ENCODE measurements around the gene CNN1. TPM values are rescaled to one million over a fixed set of nuclear protein-coding genes. Genes with fewer than 3 reads are reported as not detected.
"Not testable (repeated sequence)": the region's sequence is repeated elsewhere in the genome, so short reads cannot be mapped to it uniquely, and the experiment has no call there.

Gene CNN1
- total and polyA plus RNA-seq, 9 of the 15 experiments (the other 6 are each of a cell fraction or from before 2014, with no cell fraction given), result 0.23 to 10.6 (median 5.2) TPM

GRCh38 chr19:11599704-11600103 lies 61.1 kb downstream of the CNN1 start:
- DNase-seq (ENCODE audit: extremely low read depth in 1 of 4, low spot score in 3 of 4); H4K20me1 ChIP-seq (replicated peaks; ENCODE audit: control insufficient read depth, insufficient read depth, low read length); H3K27me3 ChIP-seq (ENCODE audit: control insufficient read depth in 2 of 2, insufficient read depth in 2 of 2, low read length in 2 of 2); H3K4me3 ChIP-seq; H3K4me2 ChIP-seq (ENCODE audit: insufficient read depth, low read length); in situ Hi-C loops (cut with MboI); CTCF ChIA-PET (ENCODE audit: low intra/inter-chr PET ratio); ATAC-seq; H3K27ac ChIP-seq (ENCODE audit: extremely low read depth, low read depth, low read length); intact Hi-C loops (cut with micrococcal nuclease); FAIRE-seq; H2AFZ ChIP-seq (ENCODE audit: low read depth, low read length); BruUV-seq (replicated peaks); H3K9me1 ChIP-seq (ENCODE audit: control insufficient read depth, insufficient read depth, low read length): not testable (repeated sequence)
- Histone ChIP-seq H3K9me3 (replicated peaks; ENCODE audit: control insufficient read depth, insufficient read depth, low read depth, low read length) (peaks cover 13% of the 10 kb centered on the region), H3K79me2 (ENCODE audit: control insufficient read depth, insufficient read depth, low read length) (peaks cover 70% of the 10 kb centered on the region), H3K9ac (ENCODE audit: insufficient read depth in 1 of 2, low read depth in 2 of 2, low read length in 2 of 2) (0 out of 4 replicates have a peak overlapping the region, but pooled peaks of 1 of the 2 experiments have one; percentile 2), H3K36me3 (ENCODE audit: control insufficient read depth, insufficient read depth, low read length) (peaks cover 40% of the 10 kb centered on the region), H3K4me1 (replicated peaks in 1 of 2; ENCODE audit: control insufficient read depth in 2 of 2, insufficient read depth in 2 of 2, low read length in 2 of 2) (peaks cover 7 to 15% of the 10 kb centered on the region in 2 experiments)
- 0 out of 2 replicates have a peak, but pooled peaks have one; percentile 6 for TF ChIP-seq SUPT5H (IDR thresholded peaks at IDR 0.05)
- POLR2A ChIA-PET, result interaction anchor here (1.2 kb wide), 1 partner anchor 36 kb away, joined by 3 read pairs; no protein-coding TSS in a partner anchor
- 92% methylated on average over 8 of the region's 8 CpGs for WGBS (ENCODE audit: insufficient coverage, low coverage, missing lambda C conversion rate)

Small RNA genes lying within 50 kb of the gene (microRNA-seq; reads per million reads assigned to microRNA genes)
- gene MIR7974 (ENCODE audit: borderline microRNAs expressed), result 2.6 reads per million, percentile 32 among the genes with 10 or more reads in this experiment

Small RNA genes lying within 50 kb of the gene (small RNA-seq; reads per million reads assigned to genes)
- gene MIR7974 (155 reads per million, percentile 99 among the genes with 10 or more reads in this experiment), gene RN7SL833P (0.15 reads per million)

Other genes with a start within 250 kb of the CNN1 start
Only the 7 nearest of the 18 such genes appear.
- gene PRKCSH, start 103.2 kb upstream of the CNN1 start, total RNA-seq (2014; rRNA removed), result 99.4 and 135 TPM in 2 replicates
- gene PRKCSH, start 103.2 kb upstream of the CNN1 start, total RNA-seq (2014; rRNA removed; fragmentation: Illumina TruSeq; extraction: Trizol), result 25.6 and 28.4 TPM in 2 replicates
- gene PRKCSH, start 103.2 kb upstream of the CNN1 start, total RNA-seq (2015; rRNA removed; fragmentation: Illumina TruSeq; extraction: Trizol), result 48.1 and 52.1 TPM in 2 replicates
- gene PRKCSH, start 103.2 kb upstream of the CNN1 start, total RNA-seq (2021), result 297 and 303 TPM in 2 replicates
- gene PRKCSH, start 103.2 kb upstream of the CNN1 start, polyA plus RNA-seq (2011; rRNA removed), result 39.1 and 96.2 TPM in 2 replicates
- gene PRKCSH, start 103.2 kb upstream of the CNN1 start, polyA plus RNA-seq (2014; fragmentation: Illumina TruSeq; extraction: Trizol), result 155 and 235 TPM in 2 replicates
- 1 to 10 TPM; 2.3 to 6.9 TPM for gene PRKCSH, start 103.2 kb upstream of the CNN1 start, polyA plus RNA-seq (2014; fragmentation: Nextera tagmentation; extraction: Ambion mirVana)
- 76.5 and 88.9 TPM in 2 replicates for gene PRKCSH, start 103.2 kb upstream of the CNN1 start, polyA plus RNA-seq (2014; rRNA removed)
- gene ELAVL3, start 57.8 kb upstream of the CNN1 start, total RNA-seq (2014; rRNA removed), result 0.16 TPM in 1 of 2 replicates, not detected in the other
- not detected in 2 replicates for gene ELAVL3, start 57.8 kb upstream of the CNN1 start, total RNA-seq (2014; rRNA removed; fragmentation: Illumina TruSeq; extraction: Trizol)
- gene ELAVL3, start 57.8 kb upstream of the CNN1 start, total RNA-seq (2015; rRNA removed; fragmentation: Illumina TruSeq; extraction: Trizol), result not detected in 2 replicates
- not detected in 2 replicates for gene ELAVL3, start 57.8 kb upstream of the CNN1 start, total RNA-seq (2021)
- gene ELAVL3, start 57.8 kb upstream of the CNN1 start, polyA plus RNA-seq (2011; rRNA removed), result not detected in 2 replicates
- not detected in 2 replicates for gene ELAVL3, start 57.8 kb upstream of the CNN1 start, polyA plus RNA-seq (2014; fragmentation: Illumina TruSeq; extraction: Trizol)
- gene ELAVL3, start 57.8 kb upstream of the CNN1 start, polyA plus RNA-seq (2014; fragmentation: Nextera tagmentation; extraction: Ambion mirVana), result not detected
- not detected in 2 replicates for gene ELAVL3, start 57.8 kb upstream of the CNN1 start, polyA plus RNA-seq (2014; rRNA removed)
- 3.9 and 7.1 TPM in 2 replicates for gene ZNF653, start 33.0 kb upstream of the CNN1 start, total RNA-seq (2014; rRNA removed)
- gene ZNF653, start 33.0 kb upstream of the CNN1 start, total RNA-seq (2014; rRNA removed; fragmentation: Illumina TruSeq; extraction: Trizol), result 1.4 and 1.6 TPM in 2 replicates
- 2.9 and 3.8 TPM in 2 replicates for gene ZNF653, start 33.0 kb upstream of the CNN1 start, total RNA-seq (2015; rRNA removed; fragmentation: Illumina TruSeq; extraction: Trizol)
- 5.6 and 8.0 TPM in 2 replicates for gene ZNF653, start 33.0 kb upstream of the CNN1 start, total RNA-seq (2021)
- 7.0 and 7.8 TPM in 2 replicates for gene ZNF653, start 33.0 kb upstream of the CNN1 start, polyA plus RNA-seq (2011; rRNA removed)
- 4.2 and 5.6 TPM in 2 replicates for gene ZNF653, start 33.0 kb upstream of the CNN1 start, polyA plus RNA-seq (2014; fragmentation: Illumina TruSeq; extraction: Trizol)
- not detected for gene ZNF653, start 33.0 kb upstream of the CNN1 start, polyA plus RNA-seq (2014; fragmentation: Nextera tagmentation; extraction: Ambion mirVana)
- 5.3 and 7.3 TPM in 2 replicates for gene ZNF653, start 33.0 kb upstream of the CNN1 start, polyA plus RNA-seq (2014; rRNA removed)
- gene ECSIT, start 9.7 kb upstream of the CNN1 start, total RNA-seq (2014; rRNA removed), result 82.5 and 91.8 TPM in 2 replicates
- gene ECSIT, start 9.7 kb upstream of the CNN1 start, total RNA-seq (2014; rRNA removed; fragmentation: Illumina TruSeq; extraction: Trizol), result 14.3 and 20.4 TPM in 2 replicates
- gene ECSIT, start 9.7 kb upstream of the CNN1 start, total RNA-seq (2015; rRNA removed; fragmentation: Illumina TruSeq; extraction: Trizol), result 36.5 and 40.4 TPM in 2 replicates
- gene ECSIT, start 9.7 kb upstream of the CNN1 start, total RNA-seq (2021), result 71.2 and 73.3 TPM in 2 replicates
- 43.9 and 66.4 TPM in 2 replicates for gene ECSIT, start 9.7 kb upstream of the CNN1 start, polyA plus RNA-seq (2011; rRNA removed)
- gene ECSIT, start 9.7 kb upstream of the CNN1 start, polyA plus RNA-seq (2014; fragmentation: Illumina TruSeq; extraction: Trizol), result 44.0 and 49.0 TPM in 2 replicates
- 1 to 10 TPM; 1.1 to 4.2 TPM for gene ECSIT, start 9.7 kb upstream of the CNN1 start, polyA plus RNA-seq (2014; fragmentation: Nextera tagmentation; extraction: Ambion mirVana)
- 55.7 and 60.9 TPM in 2 replicates for gene ECSIT, start 9.7 kb upstream of the CNN1 start, polyA plus RNA-seq (2014; rRNA removed)
- gene ELOF1, start 20.4 kb downstream of the CNN1 start, total RNA-seq (2014; rRNA removed), result 74.2 and 118 TPM in 2 replicates
- 56.3 and 71.5 TPM in 2 replicates for gene ELOF1, start 20.4 kb downstream of the CNN1 start, total RNA-seq (2014; rRNA removed; fragmentation: Illumina TruSeq; extraction: Trizol)
- gene ELOF1, start 20.4 kb downstream of the CNN1 start, total RNA-seq (2015; rRNA removed; fragmentation: Illumina TruSeq; extraction: Trizol), result 125 and 129 TPM in 2 replicates
- 105 and 107 TPM in 2 replicates for gene ELOF1, start 20.4 kb downstream of the CNN1 start, total RNA-seq (2021)
- gene ELOF1, start 20.4 kb downstream of the CNN1 start, polyA plus RNA-seq (2011; rRNA removed), result 38.4 and 43.8 TPM in 2 replicates
- gene ELOF1, start 20.4 kb downstream of the CNN1 start, polyA plus RNA-seq (2014; fragmentation: Illumina TruSeq; extraction: Trizol), result 147 and 170 TPM in 2 replicates
- gene ELOF1, start 20.4 kb downstream of the CNN1 start, polyA plus RNA-seq (2014; fragmentation: Nextera tagmentation; extraction: Ambion mirVana), result 10 to 100 TPM; 16.7 to 49.1 TPM
- 99.8 and 115 TPM in 2 replicates for gene ELOF1, start 20.4 kb downstream of the CNN1 start, polyA plus RNA-seq (2014; rRNA removed)
- gene ACP5, start 38.8 kb downstream of the CNN1 start, total RNA-seq (2014; rRNA removed), result 0.27 and 0.45 TPM in 2 replicates
- 0.29 and 0.41 TPM in 2 replicates for gene ACP5, start 38.8 kb downstream of the CNN1 start, total RNA-seq (2014; rRNA removed; fragmentation: Illumina TruSeq; extraction: Trizol)
- gene ACP5, start 38.8 kb downstream of the CNN1 start, total RNA-seq (2015; rRNA removed; fragmentation: Illumina TruSeq; extraction: Trizol), result 0.79 and 1.1 TPM in 2 replicates
- 0.62 and 0.85 TPM in 2 replicates for gene ACP5, start 38.8 kb downstream of the CNN1 start, total RNA-seq (2021)
- gene ACP5, start 38.8 kb downstream of the CNN1 start, polyA plus RNA-seq (2011; rRNA removed), result 0.26 and 1.0 TPM in 2 replicates
- gene ACP5, start 38.8 kb downstream of the CNN1 start, polyA plus RNA-seq (2014; fragmentation: Illumina TruSeq; extraction: Trizol), result 0.22 and 0.33 TPM in 2 replicates
- under 1 TPM in 1 of 2 experiments, not detected in 1; 0.06 TPM for gene ACP5, start 38.8 kb downstream of the CNN1 start, polyA plus RNA-seq (2014; fragmentation: Nextera tagmentation; extraction: Ambion mirVana)
- 0.34 and 0.45 TPM in 2 replicates for gene ACP5, start 38.8 kb downstream of the CNN1 start, polyA plus RNA-seq (2014; rRNA removed)
- gene ZNF627, start 58.6 kb downstream of the CNN1 start, total RNA-seq (2014; rRNA removed), result 7.0 and 7.5 TPM in 2 replicates
- gene ZNF627, start 58.6 kb downstream of the CNN1 start, total RNA-seq (2014; rRNA removed; fragmentation: Illumina TruSeq; extraction: Trizol), result 16.6 and 21.7 TPM in 2 replicates
- gene ZNF627, start 58.6 kb downstream of the CNN1 start, total RNA-seq (2015; rRNA removed; fragmentation: Illumina TruSeq; extraction: Trizol), result 13.1 and 14.3 TPM in 2 replicates
- 10.0 and 10.6 TPM in 2 replicates for gene ZNF627, start 58.6 kb downstream of the CNN1 start, total RNA-seq (2021)
- gene ZNF627, start 58.6 kb downstream of the CNN1 start, polyA plus RNA-seq (2011; rRNA removed), result 16.5 and 19.9 TPM in 2 replicates
- gene ZNF627, start 58.6 kb downstream of the CNN1 start, polyA plus RNA-seq (2014; fragmentation: Illumina TruSeq; extraction: Trizol), result 11.0 and 11.7 TPM in 2 replicates
- 1 to 10 TPM; 6.6 to 6.9 TPM for gene ZNF627, start 58.6 kb downstream of the CNN1 start, polyA plus RNA-seq (2014; fragmentation: Nextera tagmentation; extraction: Ambion mirVana)
- 5.6 and 6.4 TPM in 2 replicates for gene ZNF627, start 58.6 kb downstream of the CNN1 start, polyA plus RNA-seq (2014; rRNA removed)